Esophagus mucosa (tissue), 1 donor: ENCODE measurements around the gene CUL9. TPM values are rescaled to one million over a fixed set of nuclear protein-coding genes. Genes with fewer than 3 reads are reported as not detected.

ENCODE experiments used
- ATAC-seq: fragments of 200-7000 bp; cut with Tn5 transposase; one replicate; pipeline ENCODE4 v1.9.1; 2020
- total RNA-seq: library from RNA; stranded (reverse); gene quantifications from one replicate; pipeline ENCODE4 v1.2.4, GENCODE V29; 2023
- donor health status: DM: yes; HTN: yes; CAD: no.

CUL9 gene
- total RNA-seq, 1 donor from 2014 or later, result 23.6 TPM

- no peak for ATAC-seq
Observed at GRCh38 chr6:43202451-43202850, 20.5 kb downstream of the CUL9 start.

- ATAC-seq, result no peak
Observed at GRCh38 chr6:43203029-43203717, 21.2 kb downstream of the CUL9 start.

DNA sequence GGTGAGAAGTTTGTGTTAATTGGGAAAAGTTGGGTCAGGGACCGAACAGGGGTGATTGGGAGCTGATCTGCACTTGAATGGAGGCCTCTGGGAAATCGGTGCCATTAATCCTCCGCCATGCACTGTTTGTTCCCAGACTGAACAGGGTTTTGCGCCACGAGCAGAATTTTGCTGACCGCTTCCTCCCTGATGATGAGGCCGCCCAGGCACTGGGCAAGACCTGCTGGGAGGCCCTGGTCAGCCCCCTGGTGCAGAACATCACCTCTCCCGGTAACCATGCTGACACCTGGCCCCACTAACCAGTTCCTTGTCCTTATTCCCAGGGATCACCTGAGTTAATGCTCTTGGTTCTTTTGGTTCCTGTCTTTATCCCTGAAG is 21.7 kb downstream of the CUL9 start:
- no peak for ATAC-seq

GRCh38 chr6:43204271-43205105 is 22.5 kb downstream of the CUL9 start:
- no peak for ATAC-seq

DNA sequence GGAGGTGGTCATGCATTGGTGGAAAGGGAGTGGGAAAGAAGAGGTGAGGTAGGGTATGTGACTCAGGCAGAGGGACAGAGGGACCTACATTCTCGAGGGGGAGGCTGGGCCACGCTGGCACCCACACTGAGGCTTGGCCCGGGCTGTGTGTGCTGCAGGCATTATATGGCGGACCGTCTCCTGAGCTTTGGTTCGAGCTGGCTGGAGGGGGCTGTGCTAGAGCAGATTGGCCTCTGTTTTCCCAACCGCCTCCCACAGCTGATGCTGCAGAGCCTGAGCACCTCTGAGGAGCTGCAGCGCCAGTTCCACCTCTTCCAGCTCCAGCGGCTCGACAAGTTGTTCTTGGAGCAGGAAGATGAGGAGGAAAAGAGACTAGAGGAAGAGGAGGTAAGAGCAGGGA is 23.9 kb downstream of the CUL9 start:
- no peak for ATAC-seq

GRCh38 chr6:43207286-43207685 is 25.3 kb downstream of the CUL9 start:
- no peak for ATAC-seq

DNA sequence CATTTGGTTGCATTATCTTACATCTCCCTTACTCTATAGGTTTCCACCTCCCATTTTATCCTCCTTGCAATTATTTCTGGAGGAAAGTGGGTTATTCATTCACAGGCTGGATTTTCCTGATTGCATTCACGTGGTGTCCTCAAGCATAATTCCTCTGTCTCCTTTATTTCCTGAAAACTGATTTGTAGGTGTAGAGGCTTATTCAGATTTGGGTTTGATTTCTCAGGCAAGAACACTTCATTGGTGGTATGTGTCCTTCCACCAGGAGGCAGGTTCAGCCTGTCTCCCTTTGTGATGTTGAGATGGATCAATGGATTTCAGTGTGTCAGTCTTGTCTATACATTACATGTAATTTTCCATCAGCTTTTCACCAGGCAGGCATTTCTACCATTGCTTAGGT is 30.0 kb downstream of the CUL9 start:
- ATAC-seq, result no peak

DNA sequence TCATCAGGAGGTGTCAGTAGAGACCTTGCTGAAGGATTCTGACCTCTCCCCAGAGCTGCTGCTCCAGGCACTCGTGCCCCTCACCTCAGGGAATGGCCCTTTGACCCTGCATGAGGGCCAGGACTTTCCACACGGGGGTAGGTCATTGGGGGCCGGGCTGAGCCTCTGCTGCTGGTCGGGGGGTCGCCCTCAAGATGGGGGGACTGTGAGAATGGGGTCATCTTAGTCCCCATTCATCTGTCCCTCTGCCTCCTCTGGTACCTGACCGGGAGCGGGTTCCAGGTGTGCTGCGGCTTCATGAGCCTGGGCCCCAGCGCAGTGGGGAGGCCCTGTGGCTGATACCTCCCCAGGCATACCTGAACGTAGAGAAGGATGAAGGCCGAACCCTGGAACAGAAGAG is 31.4 kb downstream of the CUL9 start:
- ATAC-seq, result no peak

GRCh38 chr6:43215066-43215465 is 33.1 kb downstream of the CUL9 start:
- ATAC-seq, result no peak

DNA sequence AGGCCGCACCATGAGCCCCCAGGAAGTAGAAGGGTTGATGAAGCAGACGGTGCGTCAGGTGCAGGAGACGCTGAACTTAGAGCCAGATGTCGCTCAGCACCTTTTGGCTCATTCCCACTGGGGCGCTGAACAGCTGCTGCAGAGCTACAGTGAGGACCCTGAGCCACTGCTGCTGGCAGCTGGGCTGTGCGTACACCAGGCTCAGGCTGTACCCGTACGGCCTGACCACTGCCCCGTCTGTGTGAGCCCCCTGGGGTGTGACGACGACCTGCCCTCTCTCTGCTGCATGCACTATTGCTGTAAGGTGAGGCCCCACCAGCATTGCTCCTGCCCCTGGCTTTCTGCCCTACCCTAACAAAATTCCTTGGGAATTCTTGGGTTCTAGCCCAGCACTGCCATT is 34.2 kb downstream of the CUL9 start:
- peak; percentile 15 for ATAC-seq

DNA sequence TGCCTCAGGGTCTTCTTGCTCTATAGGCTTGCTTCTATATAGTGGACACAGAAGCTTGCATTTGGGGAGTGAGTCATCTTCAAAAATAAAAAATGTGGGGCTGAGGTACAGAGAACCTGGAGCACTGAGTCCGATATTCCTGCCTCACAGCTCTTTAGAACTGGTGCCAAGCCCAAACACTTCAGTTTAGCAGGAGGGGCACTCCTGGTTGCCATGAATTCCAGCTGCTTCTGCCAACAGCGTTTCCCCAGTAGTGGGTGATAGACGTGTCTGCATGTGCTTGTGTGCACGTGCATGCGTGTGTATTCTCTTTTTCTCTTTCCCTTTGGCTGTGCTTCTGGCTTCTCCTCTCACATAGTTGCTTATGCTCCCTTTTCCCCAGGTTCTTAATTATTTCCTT is 35.4 kb downstream of the CUL9 start:
- ATAC-seq, result no peak

DNA sequence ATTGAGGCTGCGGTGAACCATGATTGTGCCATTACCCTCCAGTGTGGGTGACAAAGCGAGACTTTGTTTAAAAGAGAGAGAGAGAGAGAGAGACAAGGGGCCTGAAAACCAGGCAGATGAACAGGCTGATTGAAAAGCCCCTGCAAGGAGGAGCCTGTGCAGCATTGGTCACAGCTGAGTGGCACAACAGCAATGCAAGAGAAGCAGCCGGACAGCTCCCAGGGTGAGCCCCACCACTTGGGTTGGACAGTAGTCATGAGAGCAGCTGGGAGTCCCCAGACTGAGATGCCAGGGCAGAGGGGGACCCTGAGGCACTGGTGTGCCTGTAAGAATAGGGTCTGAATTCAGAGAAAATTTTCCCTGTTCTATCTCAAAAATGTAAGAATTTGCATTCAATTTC is 37.1 kb downstream of the CUL9 start:
- ATAC-seq, result no peak

DNA sequence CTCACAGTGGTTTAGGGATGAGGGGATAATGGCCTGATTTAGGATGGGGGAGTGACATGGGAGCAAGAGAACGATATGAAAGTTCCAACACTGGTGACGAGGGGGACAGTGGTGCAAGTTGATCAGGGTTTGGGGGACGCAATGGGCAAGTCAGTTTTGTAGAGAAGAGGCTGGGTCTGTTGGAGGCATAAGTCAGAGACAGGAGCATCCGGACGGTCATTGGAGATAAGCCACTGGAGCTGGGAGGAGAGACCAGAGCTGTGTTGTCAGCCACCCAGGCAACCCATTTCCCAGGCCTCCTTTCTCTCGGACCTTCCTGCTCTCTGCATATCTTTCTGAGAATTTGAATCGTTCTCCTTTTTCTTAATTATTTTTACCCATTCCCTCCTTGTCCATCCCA is 37.8 kb downstream of the CUL9 start:
- ATAC-seq, result no peak

DNA sequence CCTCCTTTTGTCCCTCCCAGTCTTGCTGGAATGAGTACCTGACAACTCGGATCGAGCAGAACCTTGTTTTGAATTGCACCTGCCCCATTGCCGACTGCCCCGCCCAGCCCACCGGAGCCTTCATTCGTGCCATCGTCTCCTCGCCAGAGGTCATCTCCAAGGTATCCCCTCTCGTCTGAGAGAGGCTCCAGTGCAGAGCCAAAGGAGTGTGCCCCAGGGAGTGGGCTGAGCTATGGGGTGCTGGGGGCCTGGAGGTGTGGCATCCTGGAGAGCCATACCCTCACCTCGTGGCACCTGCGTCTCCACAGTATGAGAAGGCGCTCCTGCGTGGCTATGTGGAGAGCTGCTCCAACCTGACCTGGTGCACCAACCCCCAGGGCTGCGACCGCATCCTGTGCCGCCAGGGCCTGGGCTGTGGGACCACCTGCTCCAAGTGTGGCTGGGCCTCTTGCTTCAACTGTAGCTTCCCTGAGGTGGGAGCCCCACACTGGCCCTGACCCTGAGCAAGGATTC is 38.5 kb downstream of the CUL9 start:
- ATAC-seq, result no peak

- no peak for ATAC-seq
Observed at GRCh38 chr6:43221046-43221972, 39.3 kb downstream of the CUL9 start.

GRCh38 chr6:43222418-43223059 is 40.5 kb downstream of the CUL9 start:
- ATAC-seq, result peak; percentile 36

GRCh38 chr6:43223175-43223574 is 41.2 kb downstream of the CUL9 start:
- ATAC-seq, result no peak

DNA sequence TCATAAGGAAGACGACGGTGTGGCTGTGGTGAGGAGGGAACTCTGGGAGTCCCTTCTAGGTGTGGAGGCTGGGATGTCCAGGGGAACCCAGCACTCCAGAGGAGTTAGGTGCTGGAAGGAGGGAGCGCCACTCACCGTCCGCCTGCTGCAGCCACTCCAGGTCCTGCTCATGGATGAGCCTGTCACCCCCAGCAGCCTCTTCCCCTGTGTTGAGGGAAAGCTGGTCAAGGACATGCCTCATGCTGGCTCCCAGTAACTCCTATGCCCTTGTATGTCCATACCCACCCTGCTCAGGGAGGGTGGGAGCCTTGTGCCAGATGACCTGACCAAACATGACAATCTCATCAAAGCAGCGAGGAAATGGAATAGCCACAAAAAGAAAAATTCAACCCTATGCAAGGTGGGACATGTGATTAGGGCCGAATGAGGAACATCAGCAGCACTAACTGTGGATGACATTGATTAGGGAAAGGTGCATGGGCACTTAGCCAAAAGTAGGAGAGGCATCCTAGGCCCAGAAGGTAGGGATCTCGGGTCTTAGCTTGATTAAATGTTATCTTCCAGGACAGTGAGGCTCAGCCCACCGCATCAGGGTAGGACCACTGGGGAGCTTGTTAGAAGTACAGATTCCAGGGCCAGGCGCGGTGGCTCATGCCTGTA is 44.3 kb downstream of the CUL9 start:
- no peak for ATAC-seq

GRCh38 chr6:43228951-43229802 is 47.2 kb downstream of the CUL9 start, which contains the start of gene DNPH1:
TSS of gene DNPH1 (minus strand) at chr6:43229481. CDS start at chr6:43229456, 25 bp downstream.
- ATAC-seq, result peak; percentile 90

- no peak for ATAC-seq
Observed at GRCh38 chr6:43229803-43230620, 48.0 kb downstream of the CUL9 start.
